GM21528 (cell line): ENCODE results near the gene STAM2.
"Not testable (repeated sequence)": the region's sequence is repeated elsewhere in the genome, so short reads cannot be mapped to it uniquely, and the experiment has no call there.

Experiments used
- ATAC-seq: cut with Tn5 transposase; IDR thresholded peaks from one replicate; pipeline ENCODE4 v1.9.1; 2021; ENCODE audit warnings: mild to moderate bottlenecking, moderate library complexity; ENCODE audit not compliant: unreplicated experiment, low FRiP score

The STAM2 gene

DNA sequence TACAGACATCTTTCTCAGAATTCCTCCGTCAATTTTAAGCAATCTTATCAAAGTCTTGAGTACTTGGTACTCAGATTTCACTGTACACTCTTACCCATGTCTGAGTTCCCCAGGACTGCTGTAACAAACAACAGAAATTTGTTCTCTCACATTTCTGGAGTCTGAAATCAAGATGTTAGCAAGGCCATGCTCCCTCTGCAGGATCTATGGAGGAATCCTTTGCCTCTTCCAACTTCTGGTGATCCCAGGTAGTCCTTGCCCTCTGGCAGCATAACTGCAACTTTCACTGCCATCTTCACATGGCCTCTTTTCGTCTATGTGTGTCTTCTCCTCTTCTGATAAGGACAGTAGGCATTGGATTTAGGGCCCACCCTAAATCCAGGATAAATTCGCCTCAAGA is 59.6 kb downstream of the STAM2 start:
- no peak for ATAC-seq

GRCh38 chr2:152114366-152114765 is 61.2 kb downstream of the STAM2 start:
- no peak for ATAC-seq

DNA sequence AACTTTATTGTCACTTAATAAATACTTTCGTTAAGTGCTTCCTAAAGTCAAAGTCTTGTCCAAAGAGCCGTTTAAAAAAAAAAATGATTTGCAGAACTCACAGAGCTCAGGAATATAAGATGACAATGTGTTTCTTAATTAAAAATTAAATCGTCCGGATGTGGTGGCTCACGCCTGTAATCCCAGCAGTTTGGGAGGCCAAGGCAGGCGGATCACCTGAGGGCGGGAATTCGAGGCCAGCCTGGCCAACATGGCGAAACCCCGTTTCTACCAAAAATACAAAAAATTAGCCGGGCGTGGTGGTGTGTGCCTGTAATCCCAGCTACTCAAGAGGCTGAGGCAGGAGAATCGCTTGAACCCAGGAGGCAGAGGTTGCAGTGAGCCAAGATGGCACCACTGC is 68.4 kb downstream of the STAM2 start:
- ATAC-seq, result not testable (repeated sequence)

DNA sequence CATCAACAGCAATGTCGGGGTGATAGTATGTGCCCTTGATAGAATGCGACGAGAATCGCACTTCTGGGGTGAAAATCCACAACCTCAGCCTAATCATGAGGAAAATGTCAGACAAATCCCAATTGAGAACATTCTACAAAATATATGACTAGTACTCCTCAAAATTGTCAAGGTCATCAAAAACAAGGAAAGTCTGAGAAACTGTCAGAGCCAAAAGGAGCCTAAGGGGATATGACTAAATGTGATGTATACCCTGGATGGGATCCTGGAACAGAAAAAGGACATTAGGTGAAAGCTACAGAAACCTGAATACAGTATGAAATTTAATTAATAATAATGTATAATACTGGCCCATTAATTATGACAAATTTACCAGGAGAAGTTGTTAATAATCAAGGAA is 69.1 kb downstream of the STAM2 start:
- no peak for ATAC-seq

DNA sequence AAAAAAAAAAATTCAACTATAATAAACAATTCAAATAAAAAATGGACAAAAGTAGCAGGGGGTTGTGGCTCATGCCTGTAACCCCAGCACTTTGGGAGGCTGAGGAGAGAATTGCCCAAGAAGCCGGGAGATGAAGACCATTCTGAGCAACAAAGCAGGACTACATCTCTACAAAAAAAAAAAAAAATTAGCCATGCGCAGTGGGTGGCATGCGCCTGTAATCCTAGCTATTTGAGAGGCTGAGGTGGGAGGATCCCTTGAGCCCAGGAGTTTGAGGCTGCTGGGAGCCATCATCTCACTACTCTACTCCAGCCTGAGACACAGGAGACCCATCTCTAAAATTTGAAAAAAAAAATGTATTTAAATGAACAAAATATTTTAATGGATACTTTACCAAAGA is 72.3 kb downstream of the STAM2 start:
- ATAC-seq, result no peak

DNA sequence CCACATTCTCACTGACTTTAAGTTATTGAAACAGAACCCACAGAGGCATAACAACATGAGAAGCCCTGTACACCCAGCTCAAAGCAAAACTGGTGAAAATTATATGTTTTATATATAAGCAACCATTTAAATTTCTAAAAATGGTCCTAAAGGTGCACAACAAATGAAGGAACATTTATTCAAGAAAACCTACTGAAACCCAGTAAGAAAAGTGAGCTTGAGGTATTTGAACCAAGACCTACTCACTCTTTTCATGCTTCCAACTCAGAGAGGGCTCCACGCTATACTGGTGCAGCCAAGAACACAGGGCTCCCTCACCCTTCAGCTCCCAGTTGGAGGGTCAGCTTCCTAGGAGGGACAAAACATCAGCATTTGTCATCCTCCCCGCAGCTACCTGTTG is 74.6 kb downstream of the STAM2 start:
- no peak for ATAC-seq

- no peak for ATAC-seq
These were observed 76.1 kb downstream of the STAM2 start for GRCh38 chr2:152099367-152100050.

GRCh38 chr2:152098496-152099366 is 76.8 kb downstream of the STAM2 start, which contains the start of gene CACNB4:
CACNB4 (minus strand) TSS chr2:152099044.
- peak; percentile 40 for ATAC-seq

DNA sequence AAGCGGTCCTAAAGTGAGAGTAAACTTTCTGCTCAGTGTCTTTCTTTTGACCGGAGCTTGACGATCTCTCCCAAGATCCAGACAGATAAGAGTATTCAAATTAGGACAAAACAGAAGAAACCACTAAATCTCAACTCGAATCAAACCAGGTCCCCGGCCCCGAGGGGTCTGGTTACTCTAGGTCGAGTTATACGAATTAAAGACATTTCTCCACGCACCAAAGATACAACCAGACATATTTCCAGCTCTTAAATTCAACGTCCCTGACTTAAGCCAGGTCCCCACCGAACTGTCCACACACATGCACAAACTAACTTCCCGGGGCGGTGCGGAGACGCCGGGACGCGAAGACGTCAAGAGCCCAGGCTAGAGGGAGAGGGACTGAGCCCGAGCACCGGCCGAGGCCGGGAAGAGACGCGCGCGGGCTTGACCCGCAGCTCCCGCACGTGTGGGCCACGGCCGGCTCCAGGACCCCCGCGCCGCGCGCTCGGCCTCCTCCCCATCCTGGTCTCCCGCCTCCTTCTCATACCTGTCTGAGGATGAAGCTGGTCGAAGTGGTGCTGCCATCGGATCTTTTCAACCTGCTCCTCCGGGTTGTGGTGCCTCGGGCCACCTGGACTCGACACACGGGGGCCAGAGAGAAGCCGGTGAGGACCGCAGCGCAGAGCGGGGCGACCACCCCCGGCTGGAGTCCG is 77.6 kb downstream of the STAM2 start:
- peak; percentile 51 for ATAC-seq

GRCh38 chr2:152097290-152097800 is 78.2 kb downstream of the STAM2 start:
- ATAC-seq, result peak; percentile 16

DNA sequence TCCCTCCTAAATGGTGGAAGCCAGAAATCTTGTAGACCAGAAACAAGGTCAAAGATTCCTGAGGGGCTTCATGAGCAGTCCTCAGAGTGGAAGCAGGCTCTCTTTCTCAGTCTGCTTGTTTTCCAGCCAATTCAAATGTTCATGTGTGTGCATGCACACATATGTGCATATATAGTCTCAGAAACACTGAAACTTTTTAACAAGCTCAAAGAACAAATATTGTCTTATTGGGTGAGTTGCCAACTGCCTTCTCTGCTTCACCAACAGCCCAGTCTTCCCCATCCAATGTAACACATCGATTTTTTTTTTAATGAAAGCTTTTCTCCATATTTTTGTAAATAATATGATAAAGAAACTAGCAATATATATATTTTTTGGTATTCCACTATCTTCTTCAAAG is 80.4 kb downstream of the STAM2 start:
- ATAC-seq, result no peak

GRCh38 chr2:152094014-152094413 is 81.5 kb downstream of the STAM2 start:
- ATAC-seq, result no peak

DNA sequence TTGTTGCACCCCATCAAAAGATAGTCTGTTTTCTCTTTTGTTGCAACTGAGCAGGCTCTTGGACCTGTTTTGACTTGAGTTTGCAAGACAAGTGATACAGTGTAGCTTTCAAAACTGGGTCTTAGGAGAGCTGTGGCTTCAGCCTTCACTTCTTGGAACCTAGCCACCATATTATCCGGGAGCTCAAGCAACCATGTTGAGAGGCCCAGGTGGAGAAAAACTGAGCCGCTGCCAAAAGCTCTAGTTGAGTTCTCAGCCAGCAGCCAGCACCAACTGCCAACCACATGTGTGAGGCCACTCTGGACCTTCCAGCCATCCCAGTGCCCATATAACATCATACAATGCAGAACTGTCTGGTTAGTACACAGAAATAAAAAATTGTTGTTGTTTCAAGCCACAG is 82.1 kb downstream of the STAM2 start:
- ATAC-seq, result no peak

GRCh38 chr2:152092095-152092494 is 83.5 kb downstream of the STAM2 start:
- ATAC-seq, result no peak

- ATAC-seq, result not testable (repeated sequence)
These were observed 84.8 kb downstream of the STAM2 start for GRCh38 chr2:152090726-152091125.

DNA sequence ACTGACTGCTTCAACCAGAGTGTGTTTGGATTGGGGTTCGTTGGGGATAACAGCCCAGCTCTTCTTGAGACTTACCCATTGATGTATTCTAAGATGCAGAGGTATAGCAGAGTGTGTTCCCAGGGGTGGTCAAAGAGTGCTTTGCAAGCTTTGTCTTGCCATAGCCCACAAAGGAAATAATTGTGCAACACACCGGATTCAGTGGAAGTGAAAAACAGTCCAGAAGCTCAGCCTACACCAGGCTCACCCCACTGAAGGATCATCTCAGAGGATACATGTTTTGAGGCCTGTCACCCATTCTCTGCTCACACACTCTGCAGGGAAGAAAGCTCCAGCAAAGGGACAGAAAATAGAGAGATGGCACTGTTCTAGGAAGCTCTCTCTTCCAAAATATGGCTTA is 86.3 kb downstream of the STAM2 start:
- no peak for ATAC-seq

DNA sequence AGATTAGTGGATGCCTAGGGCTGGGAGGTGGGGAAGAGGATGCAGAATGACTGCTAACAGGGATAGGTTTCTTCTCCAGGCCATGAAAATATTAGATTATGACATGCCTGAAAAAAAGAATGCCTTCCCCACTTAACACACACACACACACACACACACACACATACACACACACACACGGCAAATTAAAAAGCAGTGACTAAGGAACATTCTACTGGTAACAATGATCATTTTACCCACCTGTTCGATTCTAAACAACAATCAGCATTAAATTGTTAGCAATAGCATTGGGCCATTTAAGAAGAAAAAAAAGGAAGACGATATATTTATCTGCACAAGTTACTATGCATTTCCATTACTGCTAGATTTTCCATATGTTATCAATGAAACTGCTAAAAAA is 87.6 kb downstream of the STAM2 start:
- no peak for ATAC-seq

DNA sequence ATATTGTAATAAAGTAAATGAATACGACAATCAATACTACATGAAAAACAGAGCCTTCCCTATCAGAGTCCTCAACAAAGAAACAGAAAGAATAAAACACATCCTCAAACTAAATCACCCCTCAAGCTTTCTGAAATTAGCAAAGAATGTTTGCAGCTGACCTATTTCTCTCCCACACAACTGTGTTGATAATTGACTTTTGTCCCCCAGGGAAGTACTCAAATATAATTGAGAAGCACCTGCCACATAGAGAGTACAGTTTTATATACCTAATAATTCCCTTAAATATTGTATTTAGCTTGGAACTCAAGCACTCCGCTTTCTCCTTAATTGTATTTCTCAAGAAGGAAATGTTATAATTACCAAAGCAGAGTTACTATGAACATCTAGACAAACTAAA is 89.3 kb downstream of the STAM2 start:
- no peak for ATAC-seq

DNA sequence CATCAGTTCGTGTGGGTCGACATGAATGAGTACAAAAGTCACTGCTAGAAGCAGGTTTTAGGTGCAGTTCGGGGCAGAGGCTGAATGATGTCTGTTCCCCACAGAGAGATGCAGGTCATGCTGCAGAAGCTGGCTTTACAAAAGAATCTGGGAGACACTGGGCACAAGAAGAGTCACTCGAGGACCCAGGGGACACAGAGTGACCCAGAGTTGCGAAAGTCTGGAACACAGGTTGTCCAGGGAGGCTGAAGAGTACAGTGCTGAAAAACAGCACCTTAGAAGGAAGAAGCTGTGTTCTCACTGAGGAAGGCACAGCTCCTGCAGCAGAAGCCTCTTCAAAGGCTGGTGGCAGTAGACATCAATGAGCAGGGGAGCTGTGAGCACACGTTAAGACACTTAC is 91.5 kb downstream of the STAM2 start:
- ATAC-seq, result no peak

- ATAC-seq, result no peak
These were observed 92.2 kb downstream of the STAM2 start for GRCh38 chr2:152083202-152083875.

DNA sequence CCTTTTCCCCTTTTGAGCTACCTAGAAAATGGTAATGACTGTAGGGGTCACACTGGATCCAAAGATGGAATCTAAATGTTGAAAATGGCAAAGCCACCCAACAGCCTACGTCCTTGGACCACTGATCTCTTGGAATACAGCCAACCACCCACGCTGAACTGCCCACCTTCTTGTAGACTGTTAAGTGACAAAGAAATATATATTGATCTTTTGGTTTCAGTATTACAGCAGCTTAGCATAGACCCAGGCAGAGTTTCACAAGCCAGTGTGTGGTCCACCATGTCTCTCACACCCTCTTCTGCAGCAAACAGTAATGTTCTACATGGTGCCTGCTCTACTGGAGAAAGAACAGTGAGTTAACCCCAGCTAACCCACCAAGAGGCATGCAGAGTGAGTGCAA is 96.9 kb downstream of the STAM2 start:
- no peak for ATAC-seq
